GM21423 (cell line): ENCODE measurements around the gene GLB1L3.

ENCODE experiments used
- ATAC-seq: cut with Tn5 transposase; IDR thresholded peaks from one replicate; pipeline ENCODE4 v1.9.1; 2021; ENCODE audit warnings: mild to moderate bottlenecking, moderate library complexity; ENCODE audit not compliant: unreplicated experiment

GLB1L3 gene, protein sequence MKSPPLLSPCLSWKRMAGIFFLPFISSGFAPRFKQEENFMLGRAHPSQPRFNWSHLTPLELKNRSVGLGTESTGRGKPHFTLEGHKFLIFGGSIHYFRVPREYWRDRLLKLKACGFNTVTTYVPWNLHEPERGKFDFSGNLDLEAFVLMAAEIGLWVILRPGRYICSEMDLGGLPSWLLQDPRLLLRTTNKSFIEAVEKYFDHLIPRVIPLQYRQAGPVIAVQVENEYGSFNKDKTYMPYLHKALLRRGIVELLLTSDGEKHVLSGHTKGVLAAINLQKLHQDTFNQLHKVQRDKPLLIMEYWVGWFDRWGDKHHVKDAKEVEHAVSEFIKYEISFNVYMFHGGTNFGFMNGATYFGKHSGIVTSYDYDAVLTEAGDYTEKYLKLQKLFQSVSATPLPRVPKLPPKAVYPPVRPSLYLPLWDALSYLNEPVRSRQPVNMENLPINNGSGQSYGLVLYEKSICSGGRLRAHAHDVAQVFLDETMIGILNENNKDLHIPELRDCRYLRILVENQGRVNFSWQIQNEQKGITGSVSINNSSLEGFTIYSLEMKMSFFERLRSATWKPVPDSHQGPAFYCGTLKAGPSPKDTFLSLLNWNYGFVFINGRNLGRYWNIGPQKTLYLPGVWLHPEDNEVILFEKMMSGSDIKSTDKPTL

DNA sequence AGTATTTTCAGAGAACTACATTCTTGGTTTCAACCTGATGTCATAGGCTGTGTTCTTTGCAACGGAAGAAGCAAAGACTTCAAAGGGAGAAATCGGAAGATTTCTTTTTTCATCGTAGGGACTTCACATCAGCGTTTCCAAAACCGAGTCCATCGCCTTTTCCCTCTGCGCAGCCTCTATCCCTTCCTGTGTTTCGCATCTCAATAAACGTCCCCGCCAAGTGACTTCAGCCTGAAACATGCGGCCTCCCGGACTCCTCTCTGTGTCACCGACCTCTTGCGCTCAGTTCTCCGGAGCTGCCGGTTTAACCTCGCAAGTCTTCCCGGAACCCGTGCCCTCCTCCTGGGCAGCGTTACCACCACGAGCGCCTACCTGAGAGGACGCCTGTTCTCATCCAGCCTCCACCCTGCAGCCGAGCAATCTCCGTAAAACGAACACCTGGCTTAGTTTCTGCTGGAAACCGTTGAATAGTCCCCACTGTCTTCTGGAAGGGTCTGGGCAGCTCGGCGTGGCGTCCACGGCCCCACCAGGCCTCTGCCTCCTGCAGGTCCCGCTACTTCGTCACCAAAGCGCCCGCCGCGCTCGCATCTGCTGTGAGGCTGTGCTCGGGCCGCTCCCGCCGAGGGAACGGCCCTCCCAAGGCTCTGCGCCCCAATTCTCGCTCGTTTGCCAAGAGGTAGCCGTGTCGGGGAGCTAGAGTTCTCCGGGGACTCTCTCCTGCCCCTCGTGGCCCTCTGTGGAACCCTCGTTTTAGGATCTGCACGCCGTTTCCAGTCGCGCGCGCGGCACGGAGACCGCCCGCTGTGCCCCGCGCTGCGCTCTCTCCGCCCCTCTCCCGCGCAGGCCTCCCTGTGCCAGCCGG lies at the start of gene GLB1L3:
Gene GLB1L3 (plus strand): TSS at position 846 of the 862 bp plus-strand sequence. CDS start 362 bp downstream, outside the sequence.
- peak; percentile 74 for ATAC-seq

DNA sequence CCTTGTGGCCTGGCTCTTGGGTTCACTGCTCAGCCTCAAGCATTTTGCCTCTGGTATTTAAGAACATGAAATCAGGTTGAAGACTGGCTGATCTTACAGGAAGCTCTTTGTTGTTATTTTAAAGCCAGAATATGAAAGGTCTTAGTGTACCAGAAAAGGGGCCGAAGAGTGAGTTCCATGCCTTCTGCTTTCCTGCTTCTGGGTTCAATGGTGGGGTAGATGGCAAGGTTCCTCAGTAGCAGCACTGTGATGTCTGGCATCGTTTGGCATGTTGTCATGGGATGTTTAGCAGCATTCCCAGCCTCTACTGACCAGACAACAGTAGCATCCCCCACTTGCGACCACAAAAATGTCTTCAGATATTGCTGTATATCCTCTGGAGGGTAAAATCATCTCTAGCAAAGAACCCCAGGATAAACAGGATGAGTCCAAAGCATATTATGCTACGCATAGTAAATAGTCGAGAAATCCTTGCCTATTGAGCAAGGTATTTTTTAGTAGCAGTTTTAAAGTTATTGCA lies 49.3 kb upstream of the GLB1L3 start:
- ATAC-seq: no peak

DNA sequence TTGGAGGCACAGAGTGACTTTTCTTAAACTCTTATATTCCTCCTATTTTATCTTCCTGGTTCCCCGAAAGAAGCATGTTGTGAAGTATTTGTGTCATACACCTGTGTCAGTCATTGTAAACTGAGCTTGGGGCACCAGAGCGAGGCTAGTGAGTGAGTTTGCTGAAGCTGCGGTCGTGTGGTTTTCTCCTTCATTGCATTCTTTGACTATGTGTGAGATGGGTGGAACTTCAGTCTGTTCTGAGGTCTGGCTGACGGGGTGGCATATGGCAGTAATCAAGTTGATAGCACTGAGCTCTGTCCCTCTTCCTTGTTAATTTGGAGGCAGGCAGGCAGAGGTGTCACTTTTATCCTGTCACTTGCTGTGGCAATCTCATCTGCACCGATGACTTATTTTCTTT lies 47.6 kb upstream of the GLB1L3 start:
- ATAC-seq: peak; percentile 45

DNA sequence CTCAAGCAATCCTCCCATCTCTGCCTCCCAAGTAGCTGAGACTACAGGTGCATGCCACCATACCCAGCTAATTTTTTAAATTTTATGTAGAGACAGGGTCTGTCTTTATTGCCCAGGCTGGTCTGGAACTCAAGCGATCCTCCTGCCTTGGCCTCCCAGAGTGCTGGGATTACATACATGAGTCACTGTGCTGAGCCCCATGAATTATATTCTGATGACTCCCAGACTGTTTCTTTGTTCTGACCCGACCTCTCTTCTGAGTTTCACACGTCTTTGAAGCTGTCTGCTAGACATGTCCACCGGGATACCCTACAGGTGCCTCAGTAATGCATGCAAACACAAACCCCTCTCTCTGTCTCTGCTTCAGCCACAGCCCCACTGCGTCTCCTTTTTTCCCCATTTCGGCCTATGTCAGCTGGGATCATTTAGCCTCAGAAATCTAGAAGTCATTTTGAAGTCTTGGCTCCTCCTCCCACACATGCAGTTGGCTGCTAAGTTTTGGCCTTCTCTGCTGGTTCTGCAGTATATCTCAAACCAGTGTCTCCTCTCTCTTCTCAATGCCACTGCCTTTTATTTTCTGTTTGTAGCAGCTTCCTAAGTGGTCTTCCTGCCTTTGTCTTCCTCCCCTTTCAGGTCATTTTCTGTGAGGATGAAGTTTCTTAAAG lies 46.9 kb upstream of the GLB1L3 start:
- ATAC-seq: no peak

DNA sequence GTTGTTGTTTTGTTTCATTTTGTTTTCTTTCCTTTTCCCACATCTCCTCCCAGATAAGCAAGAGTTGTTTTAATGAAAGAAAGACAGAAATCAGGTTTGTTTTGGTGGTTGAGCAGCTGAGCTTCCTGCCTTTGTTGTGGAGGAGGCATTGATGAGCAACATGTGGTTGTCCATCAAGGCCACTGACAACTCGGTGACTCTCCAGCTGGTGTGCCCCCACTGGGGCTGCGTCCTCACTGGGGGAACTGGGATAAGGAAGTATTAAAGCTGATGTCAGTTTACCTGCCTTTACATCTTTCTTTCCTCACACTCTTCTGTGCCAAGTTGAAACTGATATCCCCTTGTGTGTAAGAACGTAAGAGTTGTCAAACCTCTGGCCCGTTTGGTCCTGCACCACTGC lies 45.8 kb upstream of the GLB1L3 start:
- ATAC-seq: no peak

DNA sequence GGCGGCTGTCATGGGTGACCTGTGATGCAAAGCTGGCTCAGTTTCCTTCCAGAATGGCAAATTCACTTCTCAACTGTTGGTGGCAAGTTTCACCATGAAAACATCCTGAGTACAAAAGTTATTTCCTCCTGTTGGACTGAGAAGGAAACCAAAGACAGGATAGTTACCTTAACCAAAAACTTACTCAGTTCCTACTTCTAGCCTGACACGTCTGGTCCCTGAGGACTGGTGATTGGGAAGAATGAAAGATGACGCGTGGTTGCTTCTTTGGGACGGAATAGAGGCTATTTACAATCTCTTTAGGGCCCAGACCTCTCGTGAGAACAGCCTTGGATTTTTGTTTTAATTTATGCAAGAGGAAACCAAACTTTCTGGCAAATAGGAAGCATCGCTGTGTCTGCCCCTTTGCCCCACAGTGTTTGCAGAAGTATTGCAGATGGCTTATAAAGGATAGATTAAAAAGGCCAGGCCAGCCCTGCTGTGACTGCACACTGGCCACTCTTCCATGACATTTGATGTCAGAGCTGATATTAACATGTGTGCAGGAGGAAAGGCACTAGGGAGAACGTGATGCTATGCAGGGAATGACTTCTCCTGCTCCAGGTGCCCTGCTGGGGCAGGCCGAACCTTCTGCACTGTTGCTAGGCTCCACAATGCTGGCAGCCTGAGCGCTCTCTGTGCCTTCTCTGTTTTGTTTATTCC lies 44.1 kb upstream of the GLB1L3 start:
- peak; percentile 37 for ATAC-seq

DNA sequence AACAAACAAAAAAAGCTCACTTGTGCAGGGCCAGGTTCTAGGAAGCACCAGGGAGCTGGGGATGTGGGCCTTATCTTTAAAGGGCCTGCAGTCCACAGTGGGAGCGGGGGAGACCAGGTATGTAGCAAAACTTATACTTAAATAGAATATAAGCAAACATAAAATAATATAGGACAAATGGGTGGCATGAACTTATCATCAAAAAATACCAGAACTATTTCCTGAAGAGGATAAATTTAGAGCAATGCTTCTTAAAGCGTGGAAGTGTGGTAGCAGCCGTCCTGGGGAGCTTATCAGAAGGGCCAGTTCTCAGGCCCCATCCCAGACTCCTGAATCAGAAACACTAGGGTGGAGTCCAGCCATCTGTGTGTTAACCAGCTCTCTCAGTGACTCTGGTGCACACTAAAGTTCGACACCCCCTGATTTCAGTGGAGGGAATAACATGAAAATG lies 42.4 kb upstream of the GLB1L3 start:
- no peak for ATAC-seq

DNA sequence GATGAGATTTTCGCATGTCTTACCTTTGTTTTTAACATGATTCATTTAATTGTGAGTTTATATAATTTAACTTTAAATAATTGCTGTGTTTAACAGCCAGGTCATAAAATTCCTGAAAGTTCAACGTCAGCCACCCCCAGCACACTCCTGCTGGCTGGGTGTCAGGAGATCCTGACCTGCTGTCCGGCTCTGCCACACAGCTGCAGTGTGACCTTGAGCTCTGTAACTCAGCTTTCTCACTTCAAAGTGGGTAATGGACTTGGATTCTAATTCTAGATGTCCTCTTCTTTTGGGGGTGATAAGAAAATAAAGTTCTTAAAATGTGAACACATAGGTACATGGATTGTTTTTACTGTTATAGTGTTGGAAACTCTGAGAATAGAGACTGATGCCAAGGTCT lies 40.8 kb upstream of the GLB1L3 start:
- no peak for ATAC-seq

DNA sequence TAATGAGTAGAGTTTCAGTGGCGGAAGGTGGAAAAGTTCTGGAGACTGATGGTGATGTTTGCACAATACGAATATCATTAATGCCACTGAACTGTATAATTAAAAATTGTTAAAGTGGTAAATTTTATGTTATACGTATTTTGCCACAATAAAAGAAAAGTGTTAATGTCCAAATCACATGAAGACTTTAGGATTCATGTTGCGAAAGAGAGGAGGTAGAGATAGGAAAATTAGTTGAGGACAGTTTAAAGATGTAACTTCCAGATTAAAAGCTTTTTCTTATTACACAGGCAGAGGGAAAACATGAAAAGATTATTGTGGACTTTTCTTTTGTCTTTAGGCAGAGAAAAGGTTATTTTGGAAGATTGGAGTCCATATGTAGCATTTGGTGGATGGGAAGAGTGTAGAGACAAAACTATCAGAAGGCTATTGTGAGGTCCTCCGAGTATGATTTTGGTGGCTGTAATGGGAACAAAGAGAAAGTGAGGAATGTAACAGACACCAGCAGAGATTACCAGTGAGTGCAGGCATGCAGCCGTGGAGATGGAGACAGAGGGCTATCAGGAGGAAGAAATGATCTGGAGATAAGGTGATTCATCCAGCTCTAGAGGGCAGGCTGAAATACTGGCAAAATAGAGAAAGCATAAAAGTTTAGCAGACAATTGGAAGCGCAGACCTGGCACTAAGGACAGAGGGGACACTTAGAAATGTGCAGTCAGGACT lies 39.2 kb upstream of the GLB1L3 start:
- ATAC-seq: no peak

DNA sequence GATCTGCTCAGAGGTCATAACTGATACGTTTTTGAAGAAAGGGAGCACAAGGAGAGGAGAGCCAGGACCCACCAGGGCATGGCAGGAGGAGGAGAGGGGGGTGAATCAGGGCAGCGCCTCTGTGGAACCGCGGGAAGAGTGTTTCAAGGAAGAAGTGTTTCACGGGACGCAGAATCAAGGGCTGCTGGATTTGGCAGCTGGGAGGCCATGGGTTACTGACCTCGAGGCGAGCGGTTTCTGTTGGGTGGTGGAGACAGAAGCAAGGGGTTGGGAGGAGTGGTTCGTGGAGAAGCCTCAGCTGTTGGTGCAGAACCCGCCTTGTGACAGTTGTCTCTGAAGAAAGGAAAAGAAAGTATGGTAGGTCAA lies 38.6 kb upstream of the GLB1L3 start:
- no peak for ATAC-seq

DNA sequence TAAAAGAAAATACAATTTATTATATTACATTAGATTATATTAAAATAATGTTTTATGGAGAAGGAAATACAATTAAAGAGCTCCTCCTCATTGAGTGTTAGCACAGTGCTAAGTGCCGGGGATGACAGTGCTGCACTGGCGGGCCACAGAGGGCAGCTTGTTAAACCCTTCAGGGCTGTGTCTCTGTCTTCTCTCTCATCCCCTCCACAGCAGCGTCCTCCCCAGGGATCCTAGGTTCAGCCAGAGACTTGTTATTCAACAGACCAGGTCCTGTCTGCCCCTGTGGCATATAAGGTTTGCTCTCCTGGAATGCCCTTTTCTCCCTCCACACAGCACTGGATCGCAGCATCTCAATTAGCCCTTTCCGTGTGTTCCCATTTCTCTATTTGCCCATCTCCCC lies 37.2 kb upstream of the GLB1L3 start:
- ATAC-seq: no peak

DNA sequence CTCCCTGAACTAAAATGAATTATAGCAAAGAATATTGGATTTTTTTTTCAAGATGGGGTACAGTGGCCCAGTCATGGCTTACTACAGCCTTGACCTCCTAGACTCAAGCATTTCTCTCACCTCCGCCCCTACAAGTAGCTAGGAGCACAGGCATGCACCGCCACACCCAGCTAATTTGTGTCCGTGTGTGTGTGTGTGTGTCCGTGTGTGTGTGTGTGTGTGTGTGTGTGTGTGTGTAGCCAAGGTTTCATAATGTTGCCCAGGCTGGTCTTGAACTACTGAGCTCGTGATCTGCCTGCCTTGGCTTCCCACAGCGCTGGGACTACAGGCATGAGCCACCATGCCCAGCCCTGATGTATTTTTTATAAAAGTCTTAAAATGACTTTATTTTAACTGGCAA lies 35.6 kb upstream of the GLB1L3 start:
- ATAC-seq: no peak

DNA sequence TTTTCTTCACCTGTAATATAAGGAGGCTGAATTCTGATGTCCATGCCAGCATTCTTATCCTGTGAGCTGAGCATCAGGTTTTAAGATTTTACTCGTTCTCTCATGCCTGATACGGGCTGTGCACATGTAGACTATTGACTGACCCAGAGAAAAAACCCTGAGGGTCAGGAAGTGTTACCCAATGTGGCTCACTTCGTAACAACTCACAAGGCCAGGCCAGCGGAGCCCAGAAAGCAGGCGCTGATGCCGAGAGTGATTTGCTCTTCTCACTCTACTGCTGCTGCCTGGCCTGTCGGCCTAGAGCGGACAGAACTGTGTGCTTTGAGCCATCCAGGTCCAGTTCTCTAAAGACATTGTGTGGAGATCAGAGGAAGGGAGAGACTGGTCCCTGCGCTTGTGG lies 33.8 kb upstream of the GLB1L3 start:
- ATAC-seq: no peak

DNA sequence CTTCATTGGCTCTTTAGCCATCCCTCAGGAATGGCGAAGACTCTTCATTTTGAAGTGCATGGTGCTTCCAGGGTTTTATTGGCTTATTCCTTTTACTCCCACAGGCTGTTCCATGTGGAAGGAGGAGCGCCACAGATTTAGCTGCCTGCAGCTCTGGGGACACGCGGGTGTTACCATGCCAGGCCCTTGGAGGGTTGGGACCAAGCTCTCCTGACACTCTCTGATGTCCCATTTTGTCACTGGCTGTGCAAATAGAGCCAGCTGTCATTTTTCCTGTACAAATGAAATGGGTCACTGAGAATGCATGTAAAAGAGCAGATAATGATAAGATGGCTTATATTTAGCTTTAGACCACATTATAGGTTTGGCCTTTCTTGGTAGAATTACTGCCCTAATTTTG lies 32.3 kb upstream of the GLB1L3 start:
- no peak for ATAC-seq

DNA sequence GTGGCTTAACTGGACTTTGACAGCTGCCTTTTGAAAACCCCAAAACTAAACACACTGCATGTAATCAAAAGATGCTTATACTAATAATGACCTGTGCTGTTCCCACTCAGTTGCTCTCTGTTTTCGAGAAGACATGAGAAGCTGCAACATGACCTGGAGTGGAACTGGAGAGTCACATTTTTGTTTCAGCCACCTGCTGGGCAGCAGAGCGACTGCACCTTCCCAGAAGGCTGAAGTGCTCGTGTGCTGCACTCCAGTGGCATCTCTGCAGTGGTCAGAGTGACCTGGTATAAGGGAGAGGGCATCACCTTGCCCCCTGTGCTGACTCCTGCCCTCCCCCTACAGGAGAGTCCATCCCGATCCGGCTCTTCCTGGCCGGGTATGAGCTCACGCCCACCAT lies 31.6 kb upstream of the GLB1L3 start:
- peak; percentile 81 for ATAC-seq

DNA sequence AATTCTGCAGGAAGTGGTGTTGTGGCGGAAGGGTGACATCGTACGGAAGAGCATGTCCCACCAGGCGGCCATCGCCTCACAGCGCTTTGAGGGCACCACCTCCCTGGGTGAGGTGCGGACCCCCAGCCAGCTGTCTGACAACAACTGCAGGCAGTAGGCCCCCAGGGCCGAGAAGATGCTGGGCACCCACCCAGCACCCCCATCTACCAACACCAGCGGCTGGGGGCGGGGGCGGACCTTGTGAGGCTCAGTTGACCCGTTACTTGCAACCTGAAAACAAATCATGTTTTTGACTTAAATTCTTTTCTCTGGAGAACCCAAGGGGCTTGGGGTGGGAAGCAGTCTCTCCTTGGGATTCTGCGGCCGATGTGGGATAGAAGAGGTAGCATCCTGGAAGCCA lies 30.7 kb upstream of the GLB1L3 start:
- ATAC-seq: no peak

DNA sequence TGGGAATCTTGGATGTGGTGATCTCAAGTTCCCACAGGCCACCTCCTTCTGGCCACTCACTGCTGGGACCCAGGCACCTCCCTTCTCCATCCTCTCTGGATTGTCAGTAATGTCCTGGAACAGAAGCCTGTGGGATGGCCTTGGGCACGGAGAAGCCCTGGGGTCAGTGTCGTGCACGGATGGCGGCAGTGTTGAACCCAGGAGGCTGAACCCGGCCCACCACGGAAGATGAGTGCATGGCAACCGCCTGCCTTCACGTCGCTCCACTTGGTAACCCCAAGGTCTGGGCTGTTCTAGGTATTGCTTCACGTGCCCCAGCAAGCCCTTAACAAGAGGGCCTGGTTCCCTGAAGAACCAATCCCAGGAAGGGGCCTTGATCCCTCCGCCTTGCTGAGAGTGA lies 30.1 kb upstream of the GLB1L3 start:
- no peak for ATAC-seq

DNA sequence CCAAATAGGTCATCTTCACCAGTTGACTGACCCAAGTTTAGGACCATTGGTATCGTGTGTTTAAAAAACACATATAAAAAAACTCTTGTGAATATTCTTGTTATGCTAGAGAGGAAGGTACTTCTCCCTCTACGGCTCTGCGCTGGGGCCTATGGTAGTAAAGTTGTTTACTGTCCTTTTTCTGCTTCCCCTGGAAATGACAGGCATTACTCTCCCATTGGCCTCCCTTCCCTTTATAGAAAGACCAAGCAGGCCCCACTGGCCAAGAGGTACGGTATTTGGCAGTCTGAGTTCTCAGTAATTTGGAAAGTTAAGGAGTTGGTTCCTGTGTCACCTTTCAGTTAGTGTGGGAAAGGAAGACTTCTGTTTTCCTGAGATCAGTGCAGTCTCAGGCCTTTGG lies 29.5 kb upstream of the GLB1L3 start:
- no peak for ATAC-seq

DNA sequence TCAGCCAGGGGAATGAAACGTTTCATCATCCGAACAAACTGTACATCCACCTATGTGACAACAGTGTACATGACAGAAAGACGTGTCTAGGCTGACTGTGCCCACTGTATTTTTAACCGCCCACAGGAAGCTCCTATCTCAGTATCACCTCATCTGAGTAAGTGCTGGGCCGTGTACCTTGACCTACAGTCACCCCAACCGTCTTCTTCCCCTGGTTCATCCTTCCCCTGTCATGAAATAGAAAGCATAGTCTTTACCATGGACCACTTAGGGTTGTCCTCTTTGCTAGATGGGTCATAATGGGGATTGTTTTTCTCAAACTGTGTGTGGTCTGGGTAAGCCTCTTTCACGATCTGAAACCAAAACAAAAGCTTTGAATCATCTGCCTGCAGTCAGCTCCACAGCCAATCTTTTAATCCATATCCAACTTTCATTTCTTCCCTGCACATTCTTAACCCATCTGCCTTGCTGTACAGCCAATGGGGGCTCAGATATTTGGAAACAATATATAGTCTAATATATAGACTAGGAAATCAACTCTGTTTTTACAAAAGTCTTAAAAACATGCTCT lies 27.2 kb upstream of the GLB1L3 start:
- ATAC-seq: no peak
